Epithelial cell of proximal tubule (primary cell): ENCODE results near the gene TESMIN. TPM values are rescaled to one million over a fixed set of nuclear protein-coding genes. Genes with fewer than 3 reads are reported as not detected.
A peak's percentile ranks its signal among the peaks of the same experiment; 100 is the strongest.

Experiments
- DNase-seq: peaks from one replicate; pipeline ENCODE4 v3.0.0-alpha.2; 2011; ENCODE audit warnings: low read depth
- H3K4me3 ChIP-seq: 2 replicates; pipeline ENCODE4 v1.5.1; 2011; ENCODE audit warnings: low read depth, mild to moderate bottlenecking, low read length
- total RNA-seq: library from RNA; depleted of rRNA; stranded (reverse); fragments of >200 nt; gene quantifications from 2 replicates; pipeline ENCODE4 v1.2.3, GENCODE V29; 2015
- TF ChIP-seq, protein P1 (sequence below): conservative IDR thresholded peaks from 2 replicates; pipeline ENCODE4 v1.5.1; 2012; ENCODE audit warnings: low read depth, mild to moderate bottlenecking, low read length

The TESMIN gene
- total RNA-seq, 1 donor from 2014 or later: 8.2 TPM

DNA sequence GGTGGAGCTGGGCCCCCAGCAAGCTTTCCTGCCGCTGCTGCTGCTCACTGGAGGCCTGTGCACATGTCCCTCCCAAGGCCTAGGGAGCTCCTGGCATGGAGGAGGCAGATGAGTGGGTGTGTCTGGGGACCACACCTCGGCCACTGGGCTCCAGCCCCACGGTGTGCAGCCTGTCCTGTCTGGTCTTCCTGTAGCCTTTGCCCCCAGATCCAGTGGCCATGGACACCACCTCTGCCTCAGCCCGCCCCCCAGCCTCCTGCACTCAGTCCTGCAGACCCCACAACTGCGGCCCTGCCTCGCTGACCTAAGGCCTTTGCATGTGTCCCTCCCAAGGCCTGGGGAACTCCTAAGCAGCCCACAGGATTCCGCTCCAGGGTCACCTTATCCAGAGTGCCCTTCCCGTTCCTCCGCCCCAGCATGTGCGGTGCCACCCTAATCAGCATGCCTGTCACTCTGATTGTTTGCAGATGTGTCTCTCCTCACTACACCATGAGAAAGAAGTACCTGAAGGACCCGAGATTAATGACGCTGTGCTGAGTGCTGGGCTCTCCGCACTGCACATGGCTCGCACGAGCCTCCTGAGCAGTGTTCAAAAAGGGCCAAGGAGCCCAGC, 58.3 kb downstream of the TESMIN start:
- no peak for DNase-seq
- TF ChIP-seq, protein P1, sequence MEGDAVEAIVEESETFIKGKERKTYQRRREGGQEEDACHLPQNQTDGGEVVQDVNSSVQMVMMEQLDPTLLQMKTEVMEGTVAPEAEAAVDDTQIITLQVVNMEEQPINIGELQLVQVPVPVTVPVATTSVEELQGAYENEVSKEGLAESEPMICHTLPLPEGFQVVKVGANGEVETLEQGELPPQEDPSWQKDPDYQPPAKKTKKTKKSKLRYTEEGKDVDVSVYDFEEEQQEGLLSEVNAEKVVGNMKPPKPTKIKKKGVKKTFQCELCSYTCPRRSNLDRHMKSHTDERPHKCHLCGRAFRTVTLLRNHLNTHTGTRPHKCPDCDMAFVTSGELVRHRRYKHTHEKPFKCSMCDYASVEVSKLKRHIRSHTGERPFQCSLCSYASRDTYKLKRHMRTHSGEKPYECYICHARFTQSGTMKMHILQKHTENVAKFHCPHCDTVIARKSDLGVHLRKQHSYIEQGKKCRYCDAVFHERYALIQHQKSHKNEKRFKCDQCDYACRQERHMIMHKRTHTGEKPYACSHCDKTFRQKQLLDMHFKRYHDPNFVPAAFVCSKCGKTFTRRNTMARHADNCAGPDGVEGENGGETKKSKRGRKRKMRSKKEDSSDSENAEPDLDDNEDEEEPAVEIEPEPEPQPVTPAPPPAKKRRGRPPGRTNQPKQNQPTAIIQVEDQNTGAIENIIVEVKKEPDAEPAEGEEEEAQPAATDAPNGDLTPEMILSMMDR: no peak
- no peak overlapping the region for H3K4me3 ChIP-seq

DNA sequence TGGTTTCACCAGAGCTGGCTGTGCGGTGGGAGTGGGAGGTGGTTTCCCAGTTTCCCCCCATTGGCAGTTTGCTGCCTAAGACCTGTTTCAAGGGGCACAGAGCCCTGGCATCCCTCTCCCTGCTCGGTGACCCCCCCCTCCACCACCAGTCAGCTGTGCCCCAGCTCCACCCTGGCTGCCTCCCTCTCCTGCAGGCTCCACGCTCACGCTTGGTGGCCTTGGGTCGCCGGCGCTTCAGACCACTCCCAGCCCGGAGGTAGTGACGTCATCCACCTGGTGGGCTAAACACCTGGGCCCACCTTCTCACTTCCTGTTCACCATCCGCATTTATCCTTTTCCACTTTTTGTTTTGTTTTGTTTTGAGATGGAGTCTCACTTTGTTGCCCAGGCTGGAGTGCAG, 59.2 kb downstream of the TESMIN start:
- TF ChIP-seq, protein P1: no peak
- DNase-seq: no peak
- H3K4me3 ChIP-seq: no peak overlapping the region

DNA sequence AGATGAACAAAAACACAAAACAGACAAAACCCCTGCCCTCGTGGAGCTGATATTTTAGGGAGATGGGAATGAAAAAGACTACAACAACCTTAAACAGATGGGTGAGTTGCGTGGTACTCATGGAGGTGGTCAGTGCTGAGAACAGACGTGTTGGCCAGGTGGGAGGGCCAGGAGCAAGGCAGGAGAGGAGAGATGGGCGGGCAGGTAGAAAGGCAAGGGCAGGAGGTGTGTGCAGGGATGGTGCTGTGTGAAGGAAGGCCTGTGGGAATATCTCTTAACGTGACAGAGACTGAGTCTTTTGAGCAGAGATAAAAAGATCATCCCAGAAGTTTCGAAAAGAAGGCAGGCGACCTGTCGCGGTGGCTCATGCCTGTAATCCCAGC, 59.9 kb downstream of the TESMIN start:
- H3K4me3 ChIP-seq: no peak overlapping the region
- TF ChIP-seq, protein P1: no peak
- DNase-seq: no peak

GRCh38 chr11:68690671-68691401, 60.5 kb downstream of the TESMIN start:
- TF ChIP-seq, protein P1: peak; percentile 33
- H3K4me3 ChIP-seq: no peak overlapping the region
- DNase-seq: no peak

DNA sequence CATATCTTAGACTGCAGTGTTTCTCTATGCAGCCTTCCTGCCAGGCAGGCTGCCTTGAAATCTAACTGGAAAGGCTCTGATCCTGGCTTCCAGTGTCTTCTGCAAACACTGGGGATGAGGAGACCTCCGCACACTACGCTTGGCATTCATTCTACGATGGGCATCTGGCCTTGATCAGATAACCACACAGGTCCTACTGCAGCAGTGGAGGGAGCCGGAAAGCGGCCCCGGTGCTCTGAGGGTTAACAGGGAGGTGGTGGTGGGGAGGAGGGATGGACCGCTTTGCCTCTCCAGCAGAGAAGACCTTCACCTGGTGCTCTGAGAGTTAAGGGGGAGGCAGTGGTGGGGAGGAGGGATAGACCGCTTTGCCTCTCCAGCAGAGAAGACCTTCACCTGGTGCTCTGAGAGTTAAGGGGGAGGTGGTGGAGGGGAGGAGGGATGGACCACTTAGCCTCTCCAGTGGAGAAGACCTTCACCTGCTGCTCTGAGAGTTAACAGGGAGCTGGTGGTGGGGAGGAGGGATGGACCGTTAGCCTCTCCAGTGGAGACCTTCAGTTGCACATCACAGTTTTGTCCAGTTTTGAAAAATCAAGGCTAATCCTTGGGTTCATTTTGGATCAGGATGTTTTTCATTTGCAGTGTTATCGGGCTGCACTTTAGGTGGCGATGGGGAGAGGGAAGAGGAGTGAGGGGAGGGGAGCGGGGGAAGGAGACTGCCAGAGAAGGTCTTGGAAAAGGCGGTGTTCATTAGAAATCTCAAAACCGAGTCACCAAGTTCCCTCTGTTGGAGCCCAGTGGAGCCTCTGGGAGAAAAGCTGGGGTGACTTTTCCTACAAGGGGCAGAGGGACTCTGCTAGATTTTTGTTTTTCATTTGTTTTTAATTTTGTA, 61.3 kb downstream of the TESMIN start:
- DNase-seq: no peak
- TF ChIP-seq, protein P1: no peak
- no peak overlapping the region for H3K4me3 ChIP-seq

GRCh38 chr11:68688881-68689280, 62.4 kb downstream of the TESMIN start:
- TF ChIP-seq, protein P1: no peak
- H3K4me3 ChIP-seq: no peak overlapping the region
- no peak for DNase-seq
